ENCODE data around the gene CNN1.

DNA sequence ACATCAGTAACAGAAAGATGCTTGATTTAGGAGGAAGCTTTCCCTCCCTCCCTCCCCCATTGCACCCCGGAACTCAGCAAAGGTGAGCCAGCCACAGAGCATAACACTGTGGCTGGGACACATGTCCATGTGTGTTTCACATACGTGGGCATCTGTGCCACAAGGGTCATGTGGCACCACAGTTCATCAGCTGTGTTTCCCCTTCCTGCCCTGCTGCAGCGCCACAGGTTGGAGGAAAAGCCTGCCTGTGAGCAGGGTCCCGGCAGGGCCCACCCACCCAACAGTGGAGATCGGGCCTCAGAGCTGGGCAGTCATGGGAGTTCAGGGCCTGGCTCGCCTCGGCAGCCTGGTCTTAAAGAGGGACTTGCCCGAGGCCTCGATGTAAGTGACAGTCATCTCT lies 36.0 kb downstream of the CNN1 start:
- TF ChIP-seq, protein P1, sequence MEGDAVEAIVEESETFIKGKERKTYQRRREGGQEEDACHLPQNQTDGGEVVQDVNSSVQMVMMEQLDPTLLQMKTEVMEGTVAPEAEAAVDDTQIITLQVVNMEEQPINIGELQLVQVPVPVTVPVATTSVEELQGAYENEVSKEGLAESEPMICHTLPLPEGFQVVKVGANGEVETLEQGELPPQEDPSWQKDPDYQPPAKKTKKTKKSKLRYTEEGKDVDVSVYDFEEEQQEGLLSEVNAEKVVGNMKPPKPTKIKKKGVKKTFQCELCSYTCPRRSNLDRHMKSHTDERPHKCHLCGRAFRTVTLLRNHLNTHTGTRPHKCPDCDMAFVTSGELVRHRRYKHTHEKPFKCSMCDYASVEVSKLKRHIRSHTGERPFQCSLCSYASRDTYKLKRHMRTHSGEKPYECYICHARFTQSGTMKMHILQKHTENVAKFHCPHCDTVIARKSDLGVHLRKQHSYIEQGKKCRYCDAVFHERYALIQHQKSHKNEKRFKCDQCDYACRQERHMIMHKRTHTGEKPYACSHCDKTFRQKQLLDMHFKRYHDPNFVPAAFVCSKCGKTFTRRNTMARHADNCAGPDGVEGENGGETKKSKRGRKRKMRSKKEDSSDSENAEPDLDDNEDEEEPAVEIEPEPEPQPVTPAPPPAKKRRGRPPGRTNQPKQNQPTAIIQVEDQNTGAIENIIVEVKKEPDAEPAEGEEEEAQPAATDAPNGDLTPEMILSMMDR (IDR thresholded peaks at IDR 0.05; ENCODE audit: poor library complexity): no peak
- no peak for TF ChIP-seq EZH2 (IDR thresholded peaks at IDR 0.05; ENCODE audit: borderline replicate concordance)
